GM10248 (cell line): ENCODE results near the gene SRGAP3.
"Not testable (repeated sequence)": the region's sequence is repeated elsewhere in the genome, so short reads cannot be mapped to it uniquely, and the experiment has no call there.

ENCODE experiments used
- CTCF ChIA-PET: fragments of 300-600 bp; sonication (Branson Sonifier 250); formaldehyde crosslinking; extraction: SDS; loops from one replicate; lab custom pipeline; 2021; ENCODE audit warnings: antibody characterized with exemption; lab: Yijun Ruan, JAX
- POLR2A ChIA-PET: fragments of 350-650 bp; sonication (Branson Sonifier 250); formaldehyde crosslinking; extraction: SDS; loops from one replicate; lab custom pipeline; 2020; ENCODE audit warnings: antibody characterized with exemption; lab: Yijun Ruan, JAX
- DNase-seq: peaks from one replicate; pipeline ENCODE4 v3.0.0; 2012; ENCODE audit errors: extremely low spot score
- TF ChIP-seq, protein P1 (sequence below): IDR thresholded peaks from 2 replicates; pipeline ENCODE4 v1.5.1; 2012; ENCODE audit warnings: mild to moderate bottlenecking, low read depth; ENCODE audit errors: extremely low read depth, missing control alignments, control extremely low read depth

The SRGAP3 gene

DNA sequence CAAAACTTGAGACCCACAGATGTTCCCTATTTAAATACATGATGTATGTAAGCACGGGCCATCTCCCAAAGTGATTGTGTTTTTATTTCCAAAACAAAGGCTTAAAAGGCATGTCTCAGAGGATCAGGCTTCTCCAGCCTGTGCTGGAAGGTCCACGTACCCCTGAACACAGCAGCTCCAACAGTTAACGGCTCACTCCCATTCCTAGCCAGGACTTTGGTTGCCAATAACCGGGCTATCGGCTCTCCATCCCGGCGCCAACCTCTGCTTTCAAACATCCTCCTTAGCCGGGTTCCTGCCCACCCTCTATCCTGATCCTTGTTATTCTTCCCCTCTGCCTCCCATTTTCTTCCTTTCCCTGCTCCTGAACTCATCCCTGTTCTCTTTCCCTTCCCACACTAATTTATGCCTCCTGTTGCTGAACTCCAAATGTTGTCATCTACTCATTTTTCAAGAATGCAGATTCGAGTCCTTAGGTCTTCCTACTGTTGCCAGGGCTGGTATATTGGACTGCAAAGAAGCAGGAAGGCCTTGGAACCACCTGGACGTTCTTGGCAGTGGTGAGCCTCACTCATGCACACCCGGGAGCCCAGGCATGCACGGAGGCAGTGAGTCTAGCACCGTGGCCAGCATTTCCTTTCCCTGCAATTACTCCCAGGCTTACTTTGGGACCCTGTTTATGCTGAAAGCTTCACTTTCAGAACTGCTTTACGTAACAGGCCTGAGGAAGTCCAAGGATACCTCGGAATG lies 157.8 kb downstream of the SRGAP3 start:
- ChIA-PET CTCF (no interaction called here), POLR2A (no interaction called here)
- TF ChIP-seq, protein P1, sequence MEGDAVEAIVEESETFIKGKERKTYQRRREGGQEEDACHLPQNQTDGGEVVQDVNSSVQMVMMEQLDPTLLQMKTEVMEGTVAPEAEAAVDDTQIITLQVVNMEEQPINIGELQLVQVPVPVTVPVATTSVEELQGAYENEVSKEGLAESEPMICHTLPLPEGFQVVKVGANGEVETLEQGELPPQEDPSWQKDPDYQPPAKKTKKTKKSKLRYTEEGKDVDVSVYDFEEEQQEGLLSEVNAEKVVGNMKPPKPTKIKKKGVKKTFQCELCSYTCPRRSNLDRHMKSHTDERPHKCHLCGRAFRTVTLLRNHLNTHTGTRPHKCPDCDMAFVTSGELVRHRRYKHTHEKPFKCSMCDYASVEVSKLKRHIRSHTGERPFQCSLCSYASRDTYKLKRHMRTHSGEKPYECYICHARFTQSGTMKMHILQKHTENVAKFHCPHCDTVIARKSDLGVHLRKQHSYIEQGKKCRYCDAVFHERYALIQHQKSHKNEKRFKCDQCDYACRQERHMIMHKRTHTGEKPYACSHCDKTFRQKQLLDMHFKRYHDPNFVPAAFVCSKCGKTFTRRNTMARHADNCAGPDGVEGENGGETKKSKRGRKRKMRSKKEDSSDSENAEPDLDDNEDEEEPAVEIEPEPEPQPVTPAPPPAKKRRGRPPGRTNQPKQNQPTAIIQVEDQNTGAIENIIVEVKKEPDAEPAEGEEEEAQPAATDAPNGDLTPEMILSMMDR = no peak
- no peak for DNase-seq

DNA sequence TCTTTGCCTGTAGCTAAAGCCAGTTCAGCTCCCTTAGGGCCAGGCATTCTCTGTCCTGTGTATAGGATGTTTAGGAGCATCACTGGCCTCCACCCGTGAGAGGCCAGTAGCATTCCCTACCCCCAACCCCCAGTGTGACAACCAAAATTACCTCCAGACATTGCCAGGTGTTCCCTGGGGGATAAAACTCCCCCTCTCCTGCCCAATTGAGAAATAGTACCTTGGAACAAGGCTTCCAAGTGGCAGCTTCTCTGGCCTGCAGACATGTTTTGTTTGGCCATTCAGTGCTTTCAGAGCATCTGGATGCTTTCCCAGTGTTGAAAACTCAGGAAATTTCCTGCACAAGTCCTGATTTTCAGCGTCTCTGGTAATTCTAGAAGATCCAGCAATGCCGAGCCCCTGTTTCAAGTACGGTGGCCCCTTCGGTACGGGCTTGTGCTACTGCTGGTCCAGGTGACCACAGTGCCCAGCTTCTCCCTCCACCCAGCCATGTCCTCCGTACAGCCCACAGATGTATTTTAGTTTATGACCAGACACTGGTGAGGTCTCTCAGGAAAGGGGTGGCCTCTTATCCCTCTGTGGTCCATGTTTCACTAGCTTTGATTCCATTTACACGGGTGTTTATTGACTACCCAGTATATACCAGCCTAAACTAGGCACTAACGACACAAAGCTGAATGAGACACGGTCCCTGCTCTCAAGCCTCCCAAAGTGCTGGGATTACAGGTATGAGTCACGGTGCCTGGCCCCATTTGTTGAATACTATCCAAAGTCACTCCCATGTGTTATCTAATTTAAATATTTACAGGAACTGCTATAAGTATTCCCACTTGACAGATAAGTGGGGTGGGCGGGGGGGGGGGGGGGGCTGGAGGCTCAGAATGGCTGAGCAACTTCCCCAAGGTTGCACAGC lies 160.7 kb downstream of the SRGAP3 start:
- no peak for DNase-seq

DNA sequence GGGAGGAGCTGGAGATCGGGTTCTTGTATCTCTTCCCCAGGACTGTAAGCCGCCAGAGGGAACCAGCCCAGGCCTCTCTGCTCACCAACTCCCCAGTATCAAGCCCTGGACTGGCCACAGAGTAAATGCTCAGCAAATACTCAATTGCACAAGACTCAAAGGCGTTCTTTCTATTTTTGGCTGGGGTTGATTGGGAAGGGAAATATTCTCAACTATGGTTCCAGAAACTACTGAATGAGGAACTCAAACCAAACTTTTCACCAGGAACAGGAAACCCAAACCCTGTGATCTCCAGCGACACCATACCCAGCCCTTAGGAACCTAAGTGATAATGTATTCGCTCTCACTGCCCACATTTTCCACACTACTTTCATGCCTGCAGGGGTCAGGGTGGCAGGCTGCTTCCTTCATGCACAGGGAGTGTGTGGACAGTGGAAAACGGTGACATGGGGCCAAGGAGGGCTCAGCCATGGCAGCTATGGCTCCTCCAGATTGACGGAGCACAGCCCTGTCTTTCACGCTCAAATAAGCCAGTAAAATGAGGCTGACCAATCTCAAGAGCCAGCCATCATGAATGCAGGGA lies 161.5 kb downstream of the SRGAP3 start:
- ChIA-PET CTCF (interaction anchor here (1.0 to 1.5 kb wide), 2 partner anchors 9 to 17 kb away, joined by 3 read pairs; no protein-coding TSS in a partner anchor), POLR2A (no interaction called here)
- TF ChIP-seq, protein P1 = no peak
- no peak for DNase-seq

More for the DNA sequence above, 160.7 kb downstream of the SRGAP3 start:
- ChIA-PET POLR2A (no interaction called here), CTCF (interaction anchor here (1.0 to 1.5 kb wide), 2 partner anchors 9 to 16 kb away, joined by 3 read pairs; no protein-coding TSS in a partner anchor)
- TF ChIP-seq, protein P1 = no peak

DNA sequence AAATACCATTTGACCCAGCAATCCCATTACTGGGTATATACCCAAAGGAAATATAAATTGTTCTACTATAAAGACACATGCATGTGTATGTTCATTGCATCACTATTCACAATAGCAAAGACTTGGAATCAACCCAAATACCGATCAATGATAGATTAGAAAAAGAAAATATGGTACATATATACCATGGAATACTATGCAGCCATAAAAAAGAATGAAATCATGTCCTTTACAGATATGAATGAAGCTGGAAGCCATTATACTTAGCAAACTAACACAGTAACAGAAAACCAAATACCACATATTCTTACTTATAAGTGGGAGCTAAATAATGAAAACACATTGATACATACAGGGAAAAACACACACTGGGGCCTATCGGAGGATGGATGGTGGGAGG lies 164.0 kb downstream of the SRGAP3 start:
- CTCF ChIA-PET = interaction anchor here (0.7 to 1.5 kb wide), 4 partner anchors 13 to 219 kb away, joined by 3 read pairs; no protein-coding TSS in a partner anchor
- DNase-seq, POLR2A ChIA-PET: not testable (repeated sequence)

DNA sequence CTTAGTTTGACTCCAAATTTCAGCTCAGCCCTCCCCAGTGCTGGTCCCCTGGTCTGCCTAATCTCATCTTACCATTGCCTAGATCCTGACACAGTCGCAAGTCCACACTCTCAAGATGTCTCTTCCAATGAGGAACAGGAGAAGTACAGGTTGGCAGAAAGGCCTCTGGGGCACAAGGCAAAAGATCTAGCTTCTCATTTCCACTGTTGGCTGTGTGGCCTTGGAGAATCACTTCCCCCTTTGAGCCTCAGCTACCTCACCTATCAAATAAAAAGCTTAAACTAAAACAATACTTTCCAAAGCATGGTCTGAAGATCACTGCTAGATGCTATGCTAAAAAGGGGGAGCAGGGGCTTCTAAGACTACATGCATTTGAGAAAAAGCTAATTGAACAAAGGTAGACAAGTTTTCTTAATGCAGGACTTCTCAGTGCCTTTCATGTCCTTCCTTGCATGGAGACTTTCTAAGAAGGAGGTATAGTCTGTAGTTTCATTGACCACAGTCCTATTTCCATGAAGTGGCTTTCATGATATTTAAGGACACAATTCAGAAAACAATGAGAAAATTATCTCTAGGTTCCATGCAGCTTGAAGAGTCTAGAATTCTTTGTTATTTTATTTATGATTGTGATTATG lies 168.1 kb downstream of the SRGAP3 start:
- no peak for DNase-seq
- TF ChIP-seq, protein P1 = no peak
- ChIA-PET POLR2A (no interaction called here), CTCF (interaction anchor here (0.9 to 2.3 kb wide), 6 partner anchors 11 to 221 kb away, joined by 3 to 13 read pairs (median 3); no protein-coding TSS in a partner anchor)

DNA sequence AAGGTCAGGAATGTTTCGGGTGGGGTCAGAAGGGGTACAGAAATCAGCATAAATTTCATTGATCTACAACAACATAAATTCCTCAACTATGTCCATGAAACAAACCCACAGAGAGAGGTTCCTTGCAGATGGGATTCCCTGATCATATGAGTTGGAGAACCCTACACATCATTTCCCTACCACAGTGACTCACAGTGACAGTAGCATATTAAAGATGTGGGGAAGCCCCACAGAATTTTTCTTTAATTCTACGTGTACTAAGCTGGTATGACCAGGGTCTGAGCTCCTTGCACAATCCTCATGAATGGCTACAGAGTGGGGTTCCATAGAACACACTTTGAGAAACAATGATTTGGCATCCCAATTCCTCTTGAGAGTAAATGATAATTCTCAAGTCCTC lies 169.3 kb downstream of the SRGAP3 start:
- DNase-seq = no peak
- POLR2A ChIA-PET = no interaction called here
- CTCF ChIA-PET = interaction anchor here (1.0 to 2.5 kb wide), 7 partner anchors 8 to 39 kb away, joined by 3 to 13 read pairs (median 3); no protein-coding TSS in a partner anchor
- TF ChIP-seq, protein P1 = no peak
